WTC11 (cell line): Measurements from ENCODE around the gene SYNM. TPM values are rescaled to one million over a fixed set of nuclear protein-coding genes. Genes with fewer than 3 reads are reported as not detected.

Source experiments
- ATAC-seq: fragments of 200-7000 bp; cut with Tn5 transposase; 2 replicates; pipeline ENCODE4 v1.10.0; 2021; ENCODE audit warnings: mild to moderate bottlenecking, moderate library complexity
- CTCF ChIA-PET: fragments of 300-600 bp; sonication (Branson Sonifier 250); formaldehyde crosslinking; loops from one replicate; lab custom pipeline; 2021; ENCODE audit warnings: antibody characterized with exemption; lab: Charles Lee
- POLR2A ChIA-PET: fragments of 350-600 bp; sonication (Branson Sonifier 250); formaldehyde crosslinking; loops from one replicate; lab custom pipeline; 2021; ENCODE audit warnings: antibody characterized with exemption; lab: Charles Lee
- DNase-seq: peaks from one replicate; pipeline ENCODE4 v3.0.0; 2021; ENCODE audit warnings: low spot score
- H3K27ac Mint-ChIP-seq: 2 replicates; pipeline ENCODE4 v1.8.0; 2021; ENCODE audit warnings: mixed read lengths
- H3K27me3 Mint-ChIP-seq: 2 replicates; pipeline ENCODE4 v1.8.0; 2021; ENCODE audit warnings: low read depth, mild to moderate bottlenecking, moderate library complexity, mixed read lengths
- H3K36me3 Mint-ChIP-seq: 2 replicates; pipeline ENCODE4 v1.8.0; 2021; ENCODE audit warnings: mixed read lengths
- H3K4me1 Mint-ChIP-seq: 2 replicates; pipeline ENCODE4 v1.8.0; 2022; ENCODE audit warnings: mixed read lengths
- H3K4me3 Mint-ChIP-seq: 2 replicates; pipeline ENCODE4 v1.8.0; 2021; ENCODE audit warnings: mild to moderate bottlenecking, moderate library complexity, mixed read lengths
- H3K9me3 Mint-ChIP-seq: 2 replicates; pipeline ENCODE4 v1.8.0; 2021; ENCODE audit warnings: mixed read lengths
- total RNA-seq: library from RNA; stranded (reverse); gene quantifications from 3 replicates; pipeline ENCODE4 v1.2.3, GENCODE V29; 2021
- TF ChIP-seq, protein P1 (sequence below): sonication (generic); formaldehyde crosslinking; IDR thresholded peaks from 2 replicates; pipeline ENCODE4 v1.8.1; 2022; ENCODE audit warnings: mild to moderate bottlenecking, moderate library complexity, missing genetic modification reagents

The SYNM gene
- total RNA-seq, 1 experiment from 2014 or later, result 2.2 TPM

- ATAC-seq (no peak), DNase-seq (no peak)
- H3K27me3 Mint-ChIP-seq, result no peaks in the 10 kb centered on the region
- no peak overlapping the region for H3K4me3 Mint-ChIP-seq
- H3K27ac Mint-ChIP-seq, result 0 out of 2 replicates have a peak overlapping the region, but pooled peaks have one; percentile 8
- 0 out of 2 replicates have a peak, but pooled peaks cover 8% of the 10 kb centered on the region for H3K9me3 Mint-ChIP-seq
- H3K4me1 Mint-ChIP-seq, result peaks cover 30% of the 10 kb centered on the region
- ChIA-PET POLR2A (no interaction called here), CTCF (interaction anchor here (1.7 kb wide), 1 partner anchor 82 kb away, joined by 3 read pairs; no protein-coding TSS in a partner anchor)
- TF ChIP-seq, protein P1, sequence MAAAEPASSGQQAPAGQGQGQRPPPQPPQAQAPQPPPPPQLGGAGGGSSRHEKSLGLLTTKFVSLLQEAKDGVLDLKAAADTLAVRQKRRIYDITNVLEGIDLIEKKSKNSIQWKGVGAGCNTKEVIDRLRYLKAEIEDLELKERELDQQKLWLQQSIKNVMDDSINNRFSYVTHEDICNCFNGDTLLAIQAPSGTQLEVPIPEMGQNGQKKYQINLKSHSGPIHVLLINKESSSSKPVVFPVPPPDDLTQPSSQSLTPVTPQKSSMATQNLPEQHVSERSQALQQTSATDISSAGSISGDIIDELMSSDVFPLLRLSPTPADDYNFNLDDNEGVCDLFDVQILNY (CRISPR knock-in tag), result no peak
- peaks cover 22% of the 10 kb centered on the region; the same call in 1 of the 2 replicates for H3K36me3 Mint-ChIP-seq
These were observed 77.9 kb downstream of the SYNM start for GRCh38 chr15:99182791-99183190.

Other genes with a start within 250 kb of the SYNM start
- gene PGPEP1L, start 97.3 kb upstream of the SYNM start, total RNA-seq, result not detected in 3 replicates
- 17.8 to 19.8 TPM (median 18.0 TPM) in 3 replicates for gene TTC23, start 144.5 kb downstream of the SYNM start, total RNA-seq
- 18.4 to 20.3 TPM (median 18.5 TPM) in 3 replicates for gene LRRC28, start 146.4 kb downstream of the SYNM start, total RNA-seq